Activated CD4-positive, alpha-beta T cell treated with anti-CD3 and anti-CD28 coated beads, Interleukin-2, Interleukin-4, amounts not matched to agents 100 ng/mL and 50 ng/mL, durations not matched to agents 16 hours and 8 hours (primary cell): ENCODE measurements around the gene E2F3.
A peak's percentile ranks its signal among the peaks of the same experiment; 100 is the strongest.

Source experiments
- DNase-seq: peaks from one replicate; pipeline ENCODE4 v3.0.0-alpha.2; 2020; ENCODE audit warnings: low spot score

E2F3 gene

GRCh38 chr6:20401205-20402091, at the start of gene E2F3:
Gene E2F3, plus strand, starts transcription at chr6:20401879. Its CDS starts 354 bp downstream, at chr6:20402233.
- peak; percentile 100 for DNase-seq

- DNase-seq = no peak
These were observed 49.3 kb upstream of the E2F3 start for GRCh38 chr6:20352346-20352745.

GRCh38 chr6:20353134-20353533, 48.5 kb upstream of the E2F3 start:
- DNase-seq = no peak

DNA sequence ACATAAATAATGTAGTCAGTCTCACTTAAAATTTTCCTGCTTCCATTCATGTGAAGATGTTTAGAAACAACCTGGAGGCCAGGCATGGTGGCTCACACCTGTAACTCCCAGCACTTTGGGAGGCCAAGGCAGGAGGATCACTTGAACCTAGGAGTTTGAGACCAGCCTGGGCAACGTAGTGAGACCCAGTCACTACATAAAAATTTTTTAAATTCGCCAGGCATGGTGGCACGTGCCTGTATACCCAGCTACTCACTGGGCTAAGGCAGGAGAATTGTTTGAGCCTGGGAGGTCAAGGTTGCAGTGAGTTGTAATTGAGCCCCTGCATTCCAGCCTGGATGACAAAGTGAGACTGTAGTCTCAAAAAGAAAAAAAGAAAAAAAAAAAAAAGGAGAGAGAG, 47.3 kb upstream of the E2F3 start:
- DNase-seq = no peak

DNA sequence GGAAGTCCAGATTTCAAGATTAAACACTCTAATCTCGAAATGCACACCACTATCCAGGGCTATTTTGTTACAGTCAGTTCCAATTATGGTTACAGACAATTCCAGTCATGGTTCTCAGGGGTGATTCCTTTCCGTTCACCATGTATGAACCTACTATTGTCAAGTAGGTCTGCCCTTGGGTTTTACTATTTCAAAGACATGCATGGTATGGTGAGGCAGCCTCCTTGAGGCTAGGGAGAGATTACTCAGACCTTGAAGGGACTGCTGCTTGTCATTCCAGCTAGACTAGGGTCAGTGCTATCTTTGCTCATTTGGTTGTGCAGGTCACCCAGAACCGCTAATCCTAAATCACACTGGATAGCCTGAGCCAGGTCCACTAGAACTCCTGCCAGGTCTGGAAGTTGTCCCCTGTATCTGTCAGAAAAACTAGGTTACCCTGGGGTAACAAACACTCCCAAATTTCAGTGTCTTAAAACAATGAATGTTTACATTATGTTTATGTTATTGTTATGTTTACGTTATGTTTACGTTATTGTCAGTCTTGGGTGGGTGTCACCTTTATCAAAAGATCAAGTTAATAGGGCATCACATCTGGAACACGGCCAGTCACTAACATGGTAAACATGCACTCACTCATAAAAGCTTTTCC, 41.1 kb upstream of the E2F3 start:
- no peak for DNase-seq

GRCh38 chr6:20362623-20363022, 39.1 kb upstream of the E2F3 start:
- DNase-seq = no peak

DNA sequence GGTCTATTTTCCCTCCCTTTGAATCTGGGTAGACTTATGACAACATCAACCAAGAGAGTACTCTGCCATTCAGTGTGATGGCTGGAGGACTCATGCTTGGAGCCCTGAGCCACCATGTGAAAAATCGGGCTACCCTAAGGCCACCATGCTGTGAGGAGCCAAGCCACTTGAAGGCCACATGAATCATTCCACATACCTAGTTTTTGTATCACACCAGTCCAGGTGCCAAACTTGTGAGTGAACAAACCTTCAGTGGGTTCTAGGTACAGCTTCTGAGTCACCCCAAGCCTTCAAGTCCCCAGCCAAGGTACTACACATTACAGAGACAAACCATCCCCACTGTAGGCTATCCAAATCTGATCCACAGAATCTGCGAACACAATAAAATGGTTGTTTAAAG, 37.4 kb upstream of the E2F3 start:
- no peak for DNase-seq

- no peak for DNase-seq
These were observed 36.2 kb upstream of the E2F3 start for GRCh38 chr6:20365456-20365855.

DNA sequence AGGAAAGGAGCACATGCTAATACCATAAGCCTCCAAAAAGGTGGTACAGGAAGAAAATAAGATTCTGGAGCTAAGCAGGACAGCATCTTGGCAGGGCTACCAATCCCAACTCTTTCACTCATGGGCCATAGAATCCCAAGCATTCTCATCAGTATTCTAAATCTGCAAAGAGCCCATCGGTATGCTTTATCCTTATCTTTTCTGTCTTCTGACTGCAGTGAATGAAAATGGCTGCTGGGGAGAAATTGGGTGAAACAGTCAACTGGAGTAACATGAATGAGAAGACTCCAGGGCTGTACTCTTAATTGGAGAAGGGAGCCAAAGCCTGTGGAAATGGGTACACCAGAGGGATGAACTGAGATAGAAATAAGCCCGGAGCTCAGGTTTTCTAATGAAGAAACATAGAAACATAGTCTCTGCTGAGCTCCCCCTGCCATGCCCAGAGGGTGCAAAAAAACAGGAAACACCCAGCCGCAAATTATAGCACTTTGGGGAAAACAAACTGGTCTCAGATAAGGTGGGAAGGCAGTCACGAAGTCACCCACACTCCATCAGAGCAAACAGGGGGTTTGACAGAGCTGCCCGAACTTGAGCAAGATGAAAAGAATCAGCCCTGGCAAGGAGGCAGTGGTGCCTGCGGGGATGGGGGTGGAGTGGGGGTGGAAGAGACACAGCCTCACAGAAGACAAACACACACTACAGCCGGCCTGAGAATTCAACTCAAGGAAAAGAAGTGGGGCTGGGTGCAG, 35.4 kb upstream of the E2F3 start:
- DNase-seq = peak; percentile 27

- no peak for DNase-seq
These were observed 33.8 kb upstream of the E2F3 start for GRCh38 chr6:20367743-20368485.

DNA sequence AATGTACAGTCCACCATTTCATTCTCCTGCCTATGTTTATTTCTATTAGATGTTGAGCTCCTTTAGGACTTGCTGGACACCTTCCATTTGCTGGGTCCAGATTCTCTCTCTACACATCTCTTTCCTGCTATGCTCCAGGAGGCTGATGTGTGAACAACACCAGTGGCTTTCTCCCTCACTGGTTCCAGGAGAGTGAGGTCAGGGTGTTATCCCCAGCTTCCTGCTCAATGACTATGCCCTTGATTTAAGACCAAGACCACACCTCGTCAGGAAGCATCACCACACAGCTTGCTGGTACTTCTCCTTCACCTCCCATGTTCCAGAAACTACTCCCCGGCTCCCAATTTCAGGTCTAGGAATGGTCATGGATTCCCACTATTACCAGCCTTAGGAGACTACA, 31.3 kb upstream of the E2F3 start:
- no peak for DNase-seq

DNA sequence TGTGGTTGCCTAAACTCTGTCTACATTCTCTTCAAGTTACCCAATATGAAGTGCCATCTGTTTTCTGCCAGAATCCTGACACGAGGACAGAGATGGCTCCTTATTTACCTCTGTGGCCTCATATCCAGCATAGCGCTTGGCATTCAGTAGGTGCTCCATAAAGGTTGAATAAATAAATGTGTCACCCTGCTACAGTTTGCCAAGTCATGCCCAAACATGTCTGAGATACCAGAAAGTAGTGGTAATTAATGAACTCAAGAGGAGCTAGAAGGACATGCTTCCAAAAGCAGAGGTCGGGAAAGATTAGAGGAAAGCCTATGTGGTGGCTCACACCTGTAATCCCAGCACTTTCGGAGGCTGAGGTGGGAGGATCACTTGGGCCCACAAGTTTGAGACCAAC, 30.9 kb upstream of the E2F3 start:
- no peak for DNase-seq

- no peak for DNase-seq
These were observed 26.2 kb upstream of the E2F3 start for GRCh38 chr6:20375436-20375835.

- DNase-seq = no peak
These were observed 23.9 kb upstream of the E2F3 start for GRCh38 chr6:20377623-20378265.

- DNase-seq = no peak
These were observed 22.4 kb upstream of the E2F3 start for GRCh38 chr6:20379231-20379630.

- no peak for DNase-seq
These were observed 15.5 kb upstream of the E2F3 start for GRCh38 chr6:20386218-20386617.

GRCh38 chr6:20389066-20389465, 12.6 kb upstream of the E2F3 start:
- no peak for DNase-seq

DNA sequence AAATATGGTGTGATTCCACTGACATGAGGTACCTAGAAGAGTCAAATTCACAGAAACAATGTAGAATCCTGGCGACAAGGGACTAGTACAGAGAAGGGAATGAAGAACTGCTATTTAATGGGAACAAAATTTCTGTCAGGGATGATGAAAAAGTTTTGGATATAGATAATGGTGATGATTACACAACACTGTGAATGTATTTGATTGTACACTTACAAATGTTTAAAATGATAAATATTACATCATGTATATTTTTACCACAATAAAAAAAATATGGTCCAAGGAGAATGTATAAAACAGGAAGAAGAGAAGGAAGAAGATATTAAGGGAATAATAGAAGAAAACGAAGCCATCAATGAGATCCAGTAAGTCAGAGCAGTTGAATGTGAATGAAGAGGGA, 8.4 kb upstream of the E2F3 start:
- no peak for DNase-seq

DNA sequence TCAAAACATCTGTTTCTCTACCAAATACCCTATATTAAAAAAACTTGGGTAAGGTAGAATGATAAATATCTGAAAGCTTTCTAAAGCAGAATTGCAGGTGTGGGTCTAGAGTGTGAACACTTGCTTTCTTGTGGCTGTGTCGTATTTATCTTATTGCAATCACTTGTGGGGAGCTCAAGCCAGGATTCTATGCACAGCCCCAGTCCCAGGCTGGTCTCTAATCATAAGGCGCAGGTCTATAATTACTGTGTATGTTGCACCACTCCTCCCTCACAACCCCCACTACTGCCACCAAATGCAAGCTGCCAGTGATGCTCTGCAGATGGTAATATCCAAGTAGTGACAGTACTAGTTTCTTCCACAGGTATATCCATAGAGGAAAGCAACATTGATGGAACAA, 2.2 kb upstream of the E2F3 start:
- no peak for DNase-seq

DNA sequence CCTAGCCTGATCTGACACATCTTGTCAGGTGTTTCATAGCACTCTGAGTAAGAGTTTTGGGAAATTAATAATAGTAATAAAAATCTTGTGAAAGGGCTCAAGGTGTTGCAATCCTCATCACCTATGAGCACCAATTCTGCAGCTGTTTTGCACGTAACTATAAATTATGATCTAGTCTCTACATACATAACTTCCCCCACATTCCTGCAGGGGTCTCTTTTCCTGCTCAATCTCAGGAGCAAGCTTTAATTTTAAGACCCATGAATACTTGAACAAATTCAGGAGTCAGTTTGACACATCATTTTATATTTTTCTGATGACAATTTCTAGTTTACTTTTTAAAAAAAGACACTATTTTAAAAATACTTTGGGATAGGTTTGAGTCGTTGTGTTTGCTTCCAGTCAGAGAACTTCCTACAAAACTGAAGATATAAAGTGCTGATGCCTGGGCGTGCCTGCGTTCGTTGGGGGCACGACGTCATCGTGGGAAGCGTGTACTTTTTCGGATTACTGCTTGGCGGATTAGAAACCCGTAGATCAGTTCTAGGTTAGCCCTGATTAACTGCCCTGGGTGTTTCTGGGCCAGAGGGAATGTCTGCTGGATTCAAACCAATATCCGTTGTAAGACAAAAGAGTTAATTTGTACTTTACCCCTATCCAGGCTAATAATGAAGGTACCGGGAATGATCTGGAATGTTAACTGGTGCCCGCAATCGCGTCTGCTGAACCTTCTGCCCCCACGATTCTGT, 1.0 kb upstream of the E2F3 start:
- DNase-seq = peak; percentile 33

DNA sequence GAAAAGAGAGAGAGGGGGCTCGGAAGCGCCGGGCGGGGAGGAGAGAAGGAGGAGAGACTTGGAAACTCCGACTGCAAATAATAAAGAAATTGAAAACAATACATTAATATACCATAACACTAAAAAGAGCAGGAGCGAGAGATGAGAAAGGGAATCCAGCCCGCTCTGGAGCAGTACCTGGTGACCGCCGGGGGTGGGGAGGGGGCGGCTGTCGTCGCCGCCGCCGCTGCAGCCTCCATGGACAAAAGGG, 338 bp downstream of the E2F3 start:
- DNase-seq = peak; percentile 19
